ENCODE results near the gene CDKN1C.

CDKN1C gene

GRCh38 chr11:2890466-2891294, 5.1 kb upstream of the CDKN1C start:
- no peak for DNase-seq (ENCODE audit: low read depth in 2 of 2)

- no peak for DNase-seq (ENCODE audit: low read depth in 2 of 2)
These were observed 4.0 kb upstream of the CDKN1C start for GRCh38 chr11:2889362-2890273.

GRCh38 chr11:2888266-2888968, 2.8 kb upstream of the CDKN1C start:
- DNase-seq (ENCODE audit: low read depth in 2 of 2), result peak; percentile 69 to 82

- no peak for DNase-seq (ENCODE audit: low read depth in 2 of 2)
These were observed 2.1 kb upstream of the CDKN1C start for GRCh38 chr11:2887515-2888195.

- DNase-seq (ENCODE audit: low read depth in 2 of 2), result no peak
These were observed 1.4 kb upstream of the CDKN1C start for GRCh38 chr11:2886936-2887335.

- DNase-seq (ENCODE audit: low read depth in 2 of 2), result no peak
These were observed 768 bp upstream of the CDKN1C start for GRCh38 chr11:2886191-2886894.

GRCh38 chr11:2885017-2885677, 428 bp downstream of the CDKN1C start:
- DNase-seq (ENCODE audit: low read depth in 2 of 2), result no peak

- no peak for DNase-seq (ENCODE audit: low read depth in 2 of 2)
These were observed 1.4 kb downstream of the CDKN1C start for GRCh38 chr11:2883979-2884815.

GRCh38 chr11:2883640-2883978, 2.0 kb downstream of the CDKN1C start:
- DNase-seq (ENCODE audit: low read depth in 2 of 2), result no peak

- DNase-seq (ENCODE audit: low read depth in 2 of 2), result no peak
These were observed 3.0 kb downstream of the CDKN1C start for GRCh38 chr11:2882396-2883110.

- no peak for DNase-seq (ENCODE audit: low read depth in 2 of 2)
These were observed 3.6 kb downstream of the CDKN1C start for GRCh38 chr11:2881981-2882375.

GRCh38 chr11:2881076-2881980, 4.2 kb downstream of the CDKN1C start:
- no peak for DNase-seq (ENCODE audit: low read depth in 2 of 2)

- DNase-seq (ENCODE audit: low read depth in 2 of 2), result no peak
These were observed 4.9 kb downstream of the CDKN1C start for GRCh38 chr11:2880646-2881045.

- no peak for DNase-seq (ENCODE audit: low read depth in 2 of 2)
These were observed 6.8 kb downstream of the CDKN1C start for GRCh38 chr11:2878782-2879181.

- DNase-seq (ENCODE audit: low read depth in 2 of 2), result no peak
These were observed 8.1 kb downstream of the CDKN1C start for GRCh38 chr11:2877474-2877873.

- no peak for DNase-seq (ENCODE audit: low read depth in 2 of 2)
These were observed 10.6 kb downstream of the CDKN1C start for GRCh38 chr11:2874963-2875362.

- DNase-seq (ENCODE audit: low read depth in 2 of 2), result no peak
These were observed 14.4 kb downstream of the CDKN1C start for GRCh38 chr11:2870969-2871680.
